CD4-positive, alpha-beta T cell treated with Interleukin-6 for 4 hours (primary cell): Measurements from ENCODE around the gene DRC3.
"Not testable (repeated sequence)": the region's sequence is repeated elsewhere in the genome, so short reads cannot be mapped to it uniquely, and the experiment has no call there.

Experiments used
- DNase-seq: peaks from one replicate; pipeline ENCODE4 v3.0.0-alpha.2; 2020; ENCODE audit warnings: mixed read lengths

DRC3 gene

GRCh38 chr17:17994271-17995069 is 21.8 kb downstream of the DRC3 start:
- DNase-seq = peak; percentile 8

- DNase-seq = not testable (repeated sequence)
Observed at GRCh38 chr17:17995887-17996286, 23.2 kb downstream of the DRC3 start.

GRCh38 chr17:17998934-17999333 is 26.3 kb downstream of the DRC3 start:
- DNase-seq = no peak

- no peak for DNase-seq
Observed at GRCh38 chr17:17999364-18000029, 26.8 kb downstream of the DRC3 start.

GRCh38 chr17:18000030-18000408 is 27.4 kb downstream of the DRC3 start:
- no peak for DNase-seq

- no peak for DNase-seq
Observed at GRCh38 chr17:18002171-18002570, 29.5 kb downstream of the DRC3 start.

GRCh38 chr17:18004345-18004744 is 31.7 kb downstream of the DRC3 start:
- DNase-seq = no peak

- DNase-seq = no peak
Observed at GRCh38 chr17:18004884-18005305, 32.2 kb downstream of the DRC3 start.

GRCh38 chr17:18005496-18005895 is 32.8 kb downstream of the DRC3 start:
- no peak for DNase-seq

GRCh38 chr17:18006495-18007239 is 34.0 kb downstream of the DRC3 start:
- no peak for DNase-seq

- DNase-seq = no peak
Observed at GRCh38 chr17:18008496-18009268, 36.0 kb downstream of the DRC3 start.

GRCh38 chr17:18009609-18010420 is 37.2 kb downstream of the DRC3 start:
- no peak for DNase-seq

- no peak for DNase-seq
Observed at GRCh38 chr17:18011286-18011685, 38.6 kb downstream of the DRC3 start.

- DNase-seq = no peak
Observed at GRCh38 chr17:18014006-18014405, 41.3 kb downstream of the DRC3 start.

- DNase-seq = no peak
Observed at GRCh38 chr17:18015593-18015992, 42.9 kb downstream of the DRC3 start.

GRCh38 chr17:18016426-18016825 is 43.8 kb downstream of the DRC3 start:
- DNase-seq = no peak

GRCh38 chr17:18017958-18018357 is 45.3 kb downstream of the DRC3 start:
- no peak for DNase-seq

- DNase-seq = no peak
Observed at GRCh38 chr17:18018411-18018921, 45.8 kb downstream of the DRC3 start.

- no peak for DNase-seq
Observed at GRCh38 chr17:18019838-18020154, 47.1 kb downstream of the DRC3 start.

GRCh38 chr17:18020971-18021370 is 48.3 kb downstream of the DRC3 start:
- DNase-seq = no peak

GRCh38 chr17:18021372-18021771 is 48.7 kb downstream of the DRC3 start:
- DNase-seq = no peak
